Cardiac fibroblast (primary cell): Measurements from ENCODE around the gene RPL22.

ENCODE experiments used
- DNase-seq, 2 donors: peaks; one replicate each; pipeline versions ENCODE4 v3.0.0 to v3.0.0-alpha.2; 2010; ENCODE audit warnings: low read depth in 2 of 2
- H3K4me3 ChIP-seq, 2 donors: replicated peaks in 1 of 2; 1 replicate in 1 of 2; 2 replicates in 1 of 2; pipeline ENCODE4 v1.5.1; 2011; ENCODE audit warnings: low read depth in 2 of 2, low read length in 2 of 2, mild to moderate bottlenecking in 2 of 2, moderate library complexity in 1 of 2
- CTCF ChIP-seq: IDR thresholded peaks from one replicate; pipeline ENCODE4 v1.5.1; 2011; ENCODE audit warnings: low read depth, mild to moderate bottlenecking, low read length, inconsistent platforms

Gene RPL22

DNA sequence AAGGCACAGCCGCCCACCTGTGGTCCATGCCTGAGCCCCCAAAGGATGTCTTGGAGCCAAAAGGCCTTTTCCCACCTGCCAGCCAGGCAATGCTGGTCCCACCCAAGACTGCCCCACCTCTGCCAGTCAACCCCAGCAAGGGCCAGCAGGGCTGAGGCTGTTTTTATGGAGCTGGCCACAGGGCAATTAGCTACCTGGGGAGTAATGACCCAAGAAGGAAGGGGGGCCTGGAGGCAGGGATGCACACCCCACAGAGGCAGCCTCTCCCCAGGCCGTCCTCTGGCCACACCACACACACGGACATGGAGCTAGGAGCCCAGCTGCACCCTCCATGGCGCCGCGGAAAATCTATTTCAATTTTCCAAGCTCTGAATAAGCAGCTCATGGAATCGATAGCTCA is 46.5 kb downstream of the RPL22 start:
- H3K4me3 ChIP-seq, result no peak overlapping the region
- TF ChIP-seq CTCF, result no peak
- no peak for DNase-seq

GRCh38 chr1:6152181-6152580 is 47.2 kb downstream of the RPL22 start:
- DNase-seq, result no peak
- no peak overlapping the region for H3K4me3 ChIP-seq
- no peak for TF ChIP-seq CTCF

DNA sequence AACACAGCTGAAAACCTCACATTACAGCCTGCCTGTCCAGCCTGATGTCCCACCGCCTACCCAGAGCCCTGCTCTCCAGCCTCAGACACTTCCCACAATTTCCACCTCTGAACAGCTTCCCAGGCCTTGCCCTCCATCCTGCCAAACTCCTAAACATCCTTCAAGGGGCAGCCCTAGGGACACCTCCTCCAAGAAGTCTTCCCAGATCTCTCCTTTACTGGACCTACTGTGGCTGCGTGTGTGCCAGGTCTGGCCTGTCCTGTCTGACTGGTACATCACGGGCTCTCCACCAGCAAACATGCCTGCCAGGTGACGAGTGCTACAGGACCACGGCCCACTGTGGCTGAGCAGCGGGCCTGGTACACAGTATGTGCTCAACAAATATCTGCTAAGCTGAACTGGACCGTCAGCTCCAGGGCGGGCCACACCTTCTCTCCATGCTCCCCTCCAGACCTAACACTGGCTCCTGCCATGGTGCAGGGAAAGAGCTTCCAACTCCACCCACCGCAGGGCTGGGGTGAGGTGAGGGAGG is 48.0 kb downstream of the RPL22 start:
- no peak for DNase-seq
- no peak overlapping the region for H3K4me3 ChIP-seq
- no peak for TF ChIP-seq CTCF

- no peak for DNase-seq
- H3K4me3 ChIP-seq, result no peak overlapping the region
- TF ChIP-seq CTCF, result no peak
These were observed 49.1 kb downstream of the RPL22 start for GRCh38 chr1:6150006-6150938.

DNA sequence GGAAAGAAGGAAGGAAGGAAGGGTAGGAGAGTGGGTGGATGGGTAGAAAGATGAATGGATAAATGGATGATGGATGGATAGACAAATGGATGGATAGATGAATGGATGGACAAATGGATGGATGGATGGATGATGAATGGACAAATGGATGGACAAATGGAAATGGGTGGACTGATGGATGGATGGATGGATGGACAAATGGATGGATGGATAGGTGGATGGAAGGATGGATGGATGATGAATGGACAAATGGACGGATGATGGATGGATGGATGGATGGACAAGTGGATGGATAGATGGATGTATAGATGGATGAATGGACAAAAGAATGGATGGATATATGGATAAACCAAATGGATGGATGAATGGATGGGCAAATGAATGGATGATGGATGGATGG is 49.8 kb downstream of the RPL22 start:
- TF ChIP-seq CTCF, result no peak

GRCh38 chr1:6148497-6149241 is 50.7 kb downstream of the RPL22 start:
- H3K4me3 ChIP-seq, result no peak overlapping the region
- TF ChIP-seq CTCF, result no peak
- DNase-seq, result peak; percentile 24 to 26

More for the DNA sequence above, 49.8 kb downstream of the RPL22 start:
- no peak overlapping the region for H3K4me3 ChIP-seq
- DNase-seq, result no peak
